H1 (cell line): Measurements from ENCODE around the gene CDH12. TPM values are rescaled to one million over a fixed set of nuclear protein-coding genes. Genes with fewer than 3 reads are reported as not detected.

Experiments used
- CTCF ChIA-PET: fragments of 300-600 bp; sonication (Branson Sonifier 250); formaldehyde crosslinking; loops from one replicate; lab custom pipeline; 2021; ENCODE audit not compliant: partially characterized antibody; lab: Charles Lee
- POLR2A ChIA-PET: fragments of 300-600 bp; sonication (Branson Sonifier 250); formaldehyde crosslinking; loops from one replicate; lab custom pipeline; 2021; ENCODE audit warnings: inconsistent platforms; ENCODE audit not compliant: partially characterized antibody; lab: Charles Lee
- DNase-seq, 2 experiments: peaks; one replicate each; pipeline versions ENCODE4 v3.0.0 to v3.0.0-alpha.2; 2010 to 2022; ENCODE audit warnings: low spot score in 2 of 2, low read depth in 1 of 2, mixed read lengths in 1 of 2
- FAIRE-seq: peaks from 2 replicates; lab custom pipeline; 2011; peaks lifted over from hg19 to GRCh38; lab: Jason Lieb, UNC
- H2AFZ ChIP-seq: 2 replicates; pipeline ENCODE4 v1.8.1; 2012; ENCODE audit warnings: low read length, inconsistent platforms
- H2AK5ac ChIP-seq: 2 replicates; pipeline ENCODE4 v1.6.1; 2013; ENCODE audit warnings: low read depth, low read length
- H2BK120ac ChIP-seq: replicated peaks from 2 replicates; pipeline ENCODE3; 2013; ENCODE audit warnings: low read depth, low read length, inconsistent platforms
- H2BK12ac ChIP-seq: 2 replicates; pipeline ENCODE4 v1.6.1; 2013; ENCODE audit warnings: low read depth, low read length
- H2BK15ac ChIP-seq: 2 replicates; pipeline ENCODE4 v1.6.1; 2013; ENCODE audit warnings: low read length
- H2BK20ac ChIP-seq: 2 replicates; pipeline ENCODE4 v1.6.1; 2013; ENCODE audit warnings: low read length
- H2BK5ac ChIP-seq: 2 replicates; pipeline ENCODE4 v1.6.1; 2013; ENCODE audit warnings: low read depth, low read length
- H3K14ac ChIP-seq: 2 replicates; pipeline ENCODE4 v1.6.1; 2013; ENCODE audit warnings: inconsistent platforms; ENCODE audit not compliant: insufficient read length
- H3K18ac ChIP-seq: 2 replicates; pipeline ENCODE4 v1.6.1; 2013; ENCODE audit warnings: low read length; ENCODE audit errors: extremely low read depth
- H3K23ac ChIP-seq: 2 replicates; pipeline ENCODE4 v1.6.1; 2013; ENCODE audit warnings: inconsistent platforms; ENCODE audit not compliant: insufficient read length
- H3K23me2 ChIP-seq: 2 replicates; pipeline ENCODE4 v1.6.1; 2013; ENCODE audit warnings: low read depth, low read length
- H3K27ac ChIP-seq: 2 replicates; pipeline ENCODE4 v1.6.1; 2011; ENCODE audit warnings: low read depth, low read length, inconsistent platforms
- H3K27me3 ChIP-seq, 4 experiments: replicated peaks in 1 of 4; 1 replicate in 1 of 4; 2 replicates in 3 of 4; pipeline versions ENCODE4 v1.6.1 to v1.8.1; 2011 to 2013; ENCODE audit warnings: low read length in 3 of 4, mild to moderate bottlenecking in 3 of 4, inconsistent platforms in 2 of 4, mixed read lengths in 2 of 4, moderate library complexity in 1 of 4; ENCODE audit not compliant: control insufficient read depth in 3 of 4, insufficient read depth in 3 of 4; ENCODE audit errors: extremely low read depth in 1 of 4
- H3K36me3 ChIP-seq, 4 experiments: 2 replicates each; pipeline versions ENCODE4 v1.6.1 to v1.8.1; 2011 to 2013; ENCODE audit warnings: mild to moderate bottlenecking in 4 of 4, low read length in 3 of 4, moderate library complexity in 2 of 4, control low read depth in 1 of 4, inconsistent platforms in 1 of 4; ENCODE audit not compliant: insufficient read depth in 4 of 4, control insufficient read depth in 2 of 4
- H3K4ac ChIP-seq: replicated peaks from 2 replicates; pipeline ENCODE3; 2013; ENCODE audit warnings: low read length, low read depth, mixed read lengths, inconsistent platforms; ENCODE audit not compliant: insufficient read length
- H3K4me1 ChIP-seq, 4 experiments: replicated peaks in 1 of 4; 1 replicate in 1 of 4; 2 replicates in 3 of 4; pipeline versions ENCODE4 v1.6.1 to v1.8.1; 2011 to 2013; ENCODE audit warnings: low read length in 3 of 4, inconsistent platforms in 2 of 4, mixed read lengths in 1 of 4; ENCODE audit not compliant: insufficient read depth in 4 of 4, control insufficient read depth in 3 of 4
- H3K4me2 ChIP-seq, 2 experiments: 2 replicates each; pipeline versions ENCODE4 v1.6.1 to v1.8.1; 2011 to 2013; ENCODE audit warnings: low read depth in 2 of 2, low read length in 2 of 2, control low read depth in 1 of 2, inconsistent platforms in 1 of 2, mild to moderate bottlenecking in 1 of 2; ENCODE audit not compliant: insufficient read depth in 1 of 2
- H3K4me3 ChIP-seq, 4 experiments: fragments of 200-600, 300-600 bp in 1 of 4; sonication (generic), shearing (Covaris generic), sonication (Bioruptor Twin) in 1 of 4; 2 replicates each; pipeline versions ENCODE4 v1.5.1 to v1.8.1; 2011 to 2016; ENCODE audit warnings: low read length in 4 of 4, low read depth in 3 of 4, control low read depth in 2 of 4, inconsistent platforms in 2 of 4, mild to moderate bottlenecking in 2 of 4, mixed read lengths in 1 of 4, moderate library complexity in 1 of 4; ENCODE audit not compliant: insufficient read depth in 2 of 4; ENCODE audit errors: extremely low read depth in 1 of 4
- H3K56ac ChIP-seq: replicated peaks from 2 replicates; pipeline ENCODE3; 2013; ENCODE audit warnings: low read depth, mild to moderate bottlenecking, mixed read lengths, low read length, inconsistent platforms; ENCODE audit not compliant: insufficient read length
- H3K79me1 ChIP-seq: 2 replicates; pipeline ENCODE4 v1.6.1; 2013; ENCODE audit warnings: low read depth, low read length, control low read depth
- H3K79me2 ChIP-seq, 2 experiments: 2 replicates each; pipeline versions ENCODE4 v1.6.1 to v1.8.1; 2012 to 2013; ENCODE audit warnings: low read length in 2 of 2, mild to moderate bottlenecking in 2 of 2, inconsistent platforms in 1 of 2; ENCODE audit not compliant: insufficient read depth in 2 of 2, control insufficient read depth in 1 of 2
- H3K9ac ChIP-seq, 4 experiments: replicated peaks in 1 of 4; 1 replicate in 1 of 4; 2 replicates in 3 of 4; pipeline versions ENCODE4 v1.6.1 to v1.8.1; 2011 to 2013; ENCODE audit warnings: low read depth in 3 of 4, low read length in 3 of 4, control low read depth in 2 of 4, mild to moderate bottlenecking in 2 of 4, moderate library complexity in 2 of 4, inconsistent platforms in 1 of 4; ENCODE audit errors: extremely low read depth in 1 of 4
- H3K9me3 ChIP-seq, 2 experiments: 2 replicates each; pipeline versions ENCODE4 v1.6.1 to v1.8.1; 2012 to 2013; ENCODE audit warnings: mild to moderate bottlenecking in 2 of 2, moderate library complexity in 2 of 2, control low read depth in 1 of 2, inconsistent platforms in 1 of 2, low read depth in 1 of 2, low read length in 1 of 2, mixed read lengths in 1 of 2; ENCODE audit not compliant: insufficient read depth in 2 of 2
- H4K20me1 ChIP-seq, 2 experiments: replicated peaks in 1 of 2; 2 replicates each; pipeline versions ENCODE3 to v1.8.1; 2011 to 2013; ENCODE audit warnings: inconsistent platforms in 2 of 2, low read length in 2 of 2, mild to moderate bottlenecking in 1 of 2; ENCODE audit not compliant: insufficient read depth in 2 of 2, control insufficient read depth in 1 of 2
- H4K5ac ChIP-seq: 2 replicates; pipeline ENCODE4 v1.6.1; 2013; ENCODE audit warnings: low read length, low read depth, mixed read lengths, inconsistent platforms; ENCODE audit not compliant: insufficient read length
- H4K8ac ChIP-seq: 2 replicates; pipeline ENCODE4 v1.8.0; 2013; ENCODE audit warnings: mild to moderate bottlenecking, moderate library complexity, low read length, inconsistent platforms; ENCODE audit not compliant: insufficient read depth; ENCODE audit errors: extremely low read depth
- H4K91ac ChIP-seq: replicated peaks from 2 replicates; pipeline ENCODE3; 2013; ENCODE audit warnings: low read length, mixed read lengths, inconsistent platforms; ENCODE audit not compliant: insufficient read length
- CEBPB ChIP-seq: IDR thresholded peaks from 2 replicates; pipeline ENCODE4 v1.6.1; 2012; ENCODE audit warnings: low read depth, low read length
- SP4 ChIP-seq: IDR thresholded peaks from 2 replicates; pipeline ENCODE4 v1.6.1; 2012; ENCODE audit warnings: low read length, inconsistent platforms
- WGBS, 2 experiments: shearing (Covaris generic) in 1 of 2; methylation state at CpG; one replicate each; pipeline versions ENCODE4 v1.1.6 to v1.1.7; 2013 to 2015; ENCODE audit warnings: low lambda C conversion rate in 2 of 2, mixed read lengths in 2 of 2, inconsistent platforms in 1 of 2, low coverage in 1 of 2, missing lambda C conversion rate in 1 of 2; ENCODE audit not compliant: insufficient replicate concordance in 2 of 2, insufficient coverage in 1 of 2, insufficient read length in 1 of 2; ENCODE audit errors: extremely low coverage in 1 of 2, missing lambda C conversion rate in 1 of 2; 5-methylcytosine and 5-hydroxymethylcytosine counted together
- polyA plus RNA-seq, 7 experiments: library from polyadenylated mRNA; depleted of rRNA in 3 of 7; stranded (reverse) in 5 of 7; unstranded in 2 of 7; fragments of >200 nt in 5 of 7; fragments of 200-250 nt in 2 of 7; gene quantifications; 1 replicate in 5 of 7; 2 replicates in 1 of 7; 4 replicates in 1 of 7; pipeline versions ENCODE4 v1.2.1 to v1.2.3, GENCODE V29; 2011 to 2013; ENCODE audit warnings: missing spikeins in 2 of 7, mixed read lengths in 2 of 7
- total RNA-seq: library from RNA; stranded (reverse); fragmentation: NEBNext Ultra II Directional; extraction: Animal tissue kit (Norgen Biotek cat#: 25700); gene quantifications from 2 replicates; pipeline ENCODE4 v1.2.1, GENCODE V29; 2021

Gene CDH12
- total and polyA plus RNA-seq, 2 of the 8 experiments (the other 6 are each of a cell fraction or from before 2014, with no cell fraction given): 0.03 TPM; not detected in 1

DNA sequence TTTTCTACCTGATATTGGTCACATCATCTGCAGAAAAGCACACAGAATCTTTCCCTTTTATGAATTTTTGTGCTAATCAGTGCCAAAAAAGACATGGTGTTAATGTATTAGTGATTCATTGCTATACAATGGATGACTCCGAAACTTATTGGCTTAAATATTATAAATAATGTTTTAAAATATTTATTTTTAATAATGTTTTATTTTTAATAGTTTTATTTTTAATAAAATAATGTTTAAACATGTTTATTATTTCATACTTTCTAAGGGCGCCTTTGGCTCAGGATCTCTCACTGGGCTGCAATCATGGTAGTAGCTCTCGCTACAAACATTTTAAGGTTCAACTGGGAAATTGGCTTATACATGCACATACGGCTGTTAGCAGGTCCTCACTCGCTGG is 65.7 kb downstream of the CDH12 start:
- no peak overlapping the region for H3K23ac ChIP-seq
- TF ChIP-seq CEBPB (no peak), SP4 (no peak)
- 0 out of 2 replicates have a peak overlapping the region, but pooled peaks have one; percentile 79 for H2AFZ ChIP-seq
- H3K79me2 ChIP-seq: no peaks in the 10 kb centered on the region
- no peaks in the 10 kb centered on the region for H3K4me1 ChIP-seq
- H3K4me3 ChIP-seq: no peak overlapping the region
- H4K5ac ChIP-seq: no peak overlapping the region
- H3K4me2 ChIP-seq: no peak overlapping the region
- no peak overlapping the region for H2BK12ac ChIP-seq
- no peak overlapping the region for H3K56ac ChIP-seq
- no peak overlapping the region for H3K18ac ChIP-seq
- H3K27me3 ChIP-seq: no peaks in the 10 kb centered on the region
- ChIA-PET POLR2A (no interaction called here), CTCF (interaction anchor here (0.7 kb wide), 1 partner anchor 201 kb away, joined by 4 read pairs; no protein-coding TSS in a partner anchor)
- H2AK5ac ChIP-seq: no peak overlapping the region
- no peak overlapping the region for H3K27ac ChIP-seq
- no peak overlapping the region for H2BK120ac ChIP-seq
- H2BK5ac ChIP-seq: no peak overlapping the region
- no peak overlapping the region for H3K9ac ChIP-seq
- no peak overlapping the region for H3K4ac ChIP-seq
- no peaks in the 10 kb centered on the region for H3K23me2 ChIP-seq
- 95% methylated on average over 5 of the region's 5 CpGs; no CpG with 5 or more reads in 1 of the 2 experiments for WGBS, 2 experiments
- H4K8ac ChIP-seq: no peak overlapping the region
- H2BK20ac ChIP-seq: no peak overlapping the region
- no peaks in the 10 kb centered on the region for H3K36me3 ChIP-seq
- no peak for DNase-seq
- H3K14ac ChIP-seq: no peak overlapping the region
- H3K79me1 ChIP-seq: no peaks in the 10 kb centered on the region
- no peaks in the 10 kb centered on the region for H4K20me1 ChIP-seq
- H2BK15ac ChIP-seq: no peak overlapping the region
- H4K91ac ChIP-seq: no peak overlapping the region
- H3K9me3 ChIP-seq: no peaks in the 10 kb centered on the region
- FAIRE-seq: no peak
